Subcutaneous adipose tissue (tissue), 4 donors: ENCODE measurements around the gene MUL1. TPM values are rescaled to one million over a fixed set of nuclear protein-coding genes. Genes with fewer than 3 reads are reported as not detected.

Source experiments
- CTCF ChIP-seq: fragments of 450-650 bp; IDR thresholded peaks from one replicate; pipeline ENCODE4 v1.5.1; 2016; ENCODE audit warnings: low read depth, mild to moderate bottlenecking, control low read depth, antibody characterized with exemption, moderate library complexity
- total RNA-seq, 4 donors: library from RNA; depleted of rRNA; stranded (reverse); fragments of >200 nt; gene quantifications; one replicate each; pipeline ENCODE4 v1.1.0, GENCODE V29; 2016

MUL1 gene
- total RNA-seq, 4 donors from 2014 or later: 19.6 to 31.1 (median 23.5) TPM

- TF ChIP-seq CTCF: no peak
These were observed 38.4 kb downstream of the MUL1 start for GRCh38 chr1:20469406-20470076.

GRCh38 chr1:20466273-20466672, 41.7 kb downstream of the MUL1 start:
- TF ChIP-seq CTCF: no peak

DNA sequence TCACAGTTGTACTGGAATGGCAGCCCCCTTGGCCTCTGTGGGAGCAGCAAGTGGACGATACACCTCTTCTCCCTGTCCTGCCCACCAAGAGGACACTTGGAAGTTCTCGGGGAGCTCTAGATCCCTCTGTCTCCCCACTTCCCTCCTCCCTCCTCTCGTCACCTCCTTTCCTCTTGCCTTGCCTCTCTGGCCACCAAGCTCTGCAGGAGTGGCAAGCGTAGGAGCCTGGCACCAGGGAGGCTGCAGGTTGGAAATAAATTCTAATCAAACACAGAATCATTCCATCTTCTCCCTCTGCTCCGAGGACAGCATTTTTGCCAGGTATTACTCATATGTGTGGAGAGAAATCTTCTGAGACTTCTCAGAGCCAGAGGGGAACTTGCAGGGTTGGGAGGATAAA, 42.8 kb downstream of the MUL1 start:
- no peak for TF ChIP-seq CTCF

GRCh38 chr1:20463502-20463901, 44.4 kb downstream of the MUL1 start:
- TF ChIP-seq CTCF: no peak

DNA sequence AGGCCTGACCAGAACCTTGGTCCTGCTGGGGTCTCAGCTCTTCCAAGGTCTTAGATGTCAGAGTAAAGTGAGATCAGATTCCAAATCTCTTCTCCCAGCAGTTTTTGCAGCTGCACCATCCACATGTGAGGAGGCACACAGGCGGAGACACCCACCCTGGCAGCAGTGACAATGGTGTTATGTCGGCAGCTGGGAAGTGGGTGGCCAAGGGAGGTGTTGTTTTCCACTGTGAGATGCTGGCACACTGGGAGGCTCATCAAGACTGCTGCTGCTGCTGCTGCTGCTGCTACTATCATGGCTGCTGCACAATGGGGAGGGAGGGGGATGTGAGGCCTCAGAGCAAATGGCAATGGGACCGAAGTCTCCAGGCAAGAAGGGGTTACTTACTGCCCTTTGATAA, 45.6 kb downstream of the MUL1 start:
- no peak for TF ChIP-seq CTCF

DNA sequence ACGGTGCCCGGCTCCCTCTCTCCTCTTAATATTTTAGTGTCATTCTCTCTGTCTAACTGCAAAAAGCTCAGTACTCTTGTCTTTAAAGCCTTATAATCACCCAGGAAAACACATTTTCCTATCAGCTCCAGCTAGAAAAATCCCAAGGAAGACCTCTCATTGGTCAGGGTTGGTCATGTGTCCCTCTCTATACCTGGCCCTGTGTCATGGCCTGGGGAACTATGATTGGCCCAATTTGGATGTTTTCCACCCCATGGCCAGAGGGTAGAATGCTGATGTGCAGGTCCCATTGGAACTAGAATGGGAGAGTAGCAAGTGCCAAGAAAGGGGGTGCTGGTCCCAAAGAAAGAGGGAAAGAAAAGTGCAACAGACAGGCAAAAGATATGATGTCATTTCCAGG, 49.2 kb downstream of the MUL1 start:
- no peak for TF ChIP-seq CTCF

- TF ChIP-seq CTCF: no peak
These were observed 53.9 kb downstream of the MUL1 start for GRCh38 chr1:20454004-20454403.
